Osteocyte (in vitro differentiated cells): ENCODE measurements around the gene SEMA4A. TPM values are rescaled to one million over a fixed set of nuclear protein-coding genes. Genes with fewer than 3 reads are reported as not detected.

Source experiments
- DNase-seq: peaks from one replicate; pipeline ENCODE4 v3.0.0; 2021; ENCODE audit warnings: mixed read lengths; ENCODE audit not compliant: unreplicated experiment; ENCODE audit errors: extremely low spot score
- H3K27ac Mint-ChIP-seq: one replicate; pipeline ENCODE4 v1.8.0; 2021; ENCODE audit warnings: mild to moderate bottlenecking, mixed read lengths; ENCODE audit not compliant: unreplicated experiment
- H3K27me3 Mint-ChIP-seq: one replicate; pipeline ENCODE4 v1.8.0; 2021; ENCODE audit warnings: mixed read lengths; ENCODE audit not compliant: unreplicated experiment
- H3K36me3 Mint-ChIP-seq: one replicate; pipeline ENCODE4 v1.8.0; 2021; ENCODE audit warnings: mixed read lengths; ENCODE audit not compliant: unreplicated experiment
- H3K4me1 Mint-ChIP-seq: one replicate; pipeline ENCODE4 v1.8.0; 2021; ENCODE audit warnings: mixed read lengths; ENCODE audit not compliant: unreplicated experiment
- H3K4me3 Mint-ChIP-seq: one replicate; pipeline ENCODE4 v1.8.0; 2021; ENCODE audit warnings: mild to moderate bottlenecking, moderate library complexity, mixed read lengths; ENCODE audit not compliant: unreplicated experiment
- H3K9me3 Mint-ChIP-seq: one replicate; pipeline ENCODE4 v1.8.0; 2021; ENCODE audit warnings: mixed read lengths; ENCODE audit not compliant: unreplicated experiment
- CTCF ChIP-seq: fragments of 200-600 bp; sonication (generic); IDR thresholded peaks from 2 replicates; pipeline ENCODE4 v1.5.0; 2021; ENCODE audit warnings: antibody characterized with exemption, mild to moderate bottlenecking, moderate library complexity
- total RNA-seq: library from RNA; stranded (reverse); gene quantifications from 2 replicates; pipeline ENCODE4 v1.2.1, GENCODE V29; 2021

Gene SEMA4A
- total RNA-seq, 1 donor from 2014 or later, result 1.8 TPM

GRCh38 chr1:156121457-156121856, 31.9 kb upstream of the SEMA4A start:
- Mint-ChIP-seq H3K36me3 (peaks cover 12% of the 10 kb centered on the region), H3K27me3 (no peaks in the 10 kb centered on the region), H3K4me3 (peak overlapping the region; percentile 61), H3K4me1 (peaks cover 89% of the 10 kb centered on the region), H3K27ac (peak overlapping the region; percentile 99), H3K9me3 (no peaks in the 10 kb centered on the region)
- no peak for DNase-seq
- no peak for TF ChIP-seq CTCF

GRCh38 chr1:156122086-156122485, 31.3 kb upstream of the SEMA4A start:
- H3K4me3 Mint-ChIP-seq, result peak overlapping the region; percentile 66
- no peaks in the 10 kb centered on the region for H3K9me3 Mint-ChIP-seq
- H3K27ac Mint-ChIP-seq, result peak overlapping the region; percentile 99
- peaks cover 93% of the 10 kb centered on the region for H3K4me1 Mint-ChIP-seq
- peaks cover 12% of the 10 kb centered on the region for H3K36me3 Mint-ChIP-seq
- no peak for TF ChIP-seq CTCF
- H3K27me3 Mint-ChIP-seq, result no peaks in the 10 kb centered on the region
- no peak for DNase-seq

GRCh38 chr1:156122519-156123355, 30.6 kb upstream of the SEMA4A start:
- H3K4me3 Mint-ChIP-seq, result peak overlapping the region; percentile 66
- no peaks in the 10 kb centered on the region for H3K9me3 Mint-ChIP-seq
- H3K36me3 Mint-ChIP-seq, result peaks cover 14% of the 10 kb centered on the region
- H3K27ac Mint-ChIP-seq, result peak overlapping the region; percentile 96
- TF ChIP-seq CTCF, result no peak
- peaks cover 96% of the 10 kb centered on the region for H3K4me1 Mint-ChIP-seq
- H3K27me3 Mint-ChIP-seq, result no peaks in the 10 kb centered on the region
- peak; percentile 95 for DNase-seq

- H3K4me1 Mint-ChIP-seq, result peaks cover 96% of the 10 kb centered on the region
Observed at GRCh38 chr1:156123356-156124196, 29.8 kb upstream of the SEMA4A start.

More at GRCh38 chr1:156123356-156124196, 29.8 kb upstream of the SEMA4A start:
- no peaks in the 10 kb centered on the region for H3K27me3 Mint-ChIP-seq
- peaks cover 10% of the 10 kb centered on the region for H3K36me3 Mint-ChIP-seq
- peak; percentile 61 for TF ChIP-seq CTCF
- peak; percentile 97 for DNase-seq
- H3K9me3 Mint-ChIP-seq, result no peaks in the 10 kb centered on the region
- H3K27ac Mint-ChIP-seq, result peak overlapping the region; percentile 96
- peak overlapping the region; percentile 66 for H3K4me3 Mint-ChIP-seq
